ENCODE data around the gene IL10RB. TPM values are rescaled to one million over a fixed set of nuclear protein-coding genes. Genes with fewer than 3 reads are reported as not detected.

The IL10RB gene
- total RNA-seq, 4 donors from 2014 or later: 16.9 to 31.0 (median 20.6) TPM

GRCh38 chr21:33339918-33340317, 73.8 kb downstream of the IL10RB start:
- no peak for DNase-seq (ENCODE audit: extremely low spot score)
- no peak overlapping the region for H3K4me3 ChIP-seq
- no peak overlapping the region for H3K27ac ChIP-seq (replicated peaks in 1 of 4)
- no peak for TF ChIP-seq CTCF (IDR thresholded peaks at IDR 0.05)
- no peak for TF ChIP-seq POLR2A (IDR thresholded peaks at IDR 0.05; ENCODE audit: low read depth)
- no peaks in the 10 kb centered on the region for H3K27me3 ChIP-seq
- 53% methylated on average over 2 of the region's 2 CpGs for whole genome bisulfite sequencing
- intact Hi-C loops (cut with DNase I): no loop called here
- H3K36me3 ChIP-seq: peaks cover 0 to 59% (median 42%) of the 10 kb centered on the region in 4 donors
- peaks cover 3 to 11% (median 8%) of the 10 kb centered on the region in 4 donors for H3K4me1 ChIP-seq
- H3K9me3 ChIP-seq: no peaks in the 10 kb centered on the region

GRCh38 chr21:33345751-33346238, 79.6 kb downstream of the IL10RB start:
- TF ChIP-seq POLR2A (IDR thresholded peaks at IDR 0.05; ENCODE audit: low read depth) (no peak), CTCF (IDR thresholded peaks at IDR 0.05) (no peak), EP300 (IDR thresholded peaks at IDR 0.05) (no peak), POLR2AphosphoS5 (IDR thresholded peaks at IDR 0.05) (no peak)
- WGBS: 96% methylated on average over 5 of the region's 5 CpGs
- no peak for DNase-seq (ENCODE audit: extremely low spot score)
- H3K36me3 ChIP-seq: peaks cover 16 to 87% (median 56%) of the 10 kb centered on the region in 4 donors
- no peak overlapping the region for H3K27ac ChIP-seq (replicated peaks in 1 of 4)
- no peaks in the 10 kb centered on the region for H3K27me3 ChIP-seq
- H3K4me1 ChIP-seq: no peaks in the 10 kb centered on the region
- H3K4me3 ChIP-seq: no peak overlapping the region
- intact Hi-C loops (cut with DNase I): no loop called here
- no peaks in the 10 kb centered on the region for H3K9me3 ChIP-seq

Other genes with a start within 250 kb of the IL10RB start
- not detected for gene OLIG2, start 240.4 kb upstream of the IL10RB start, total RNA-seq
- gene OLIG1, start 196.2 kb upstream of the IL10RB start, total RNA-seq: not detected
- 10 to 100 TPM in 2 of 4 donors, 1 to 10 TPM in 2; 5.3 to 14.6 (median 10.4) TPM for gene IFNAR2, start 36.4 kb upstream of the IL10RB start, total RNA-seq
- gene IFNAR1, start 58.6 kb downstream of the IL10RB start, total RNA-seq: 10 to 100 TPM; 22.4 to 28.3 (median 26.4) TPM
- 10 to 100 TPM; 28.7 to 56.3 (median 39.3) TPM for gene IFNGR2, start 137.0 kb downstream of the IL10RB start, total RNA-seq
- gene TMEM50B, start 213.6 kb downstream of the IL10RB start, total RNA-seq: 10 to 100 TPM; 40.2 to 95.1 (median 67.2) TPM
- 1 to 10 TPM in 3 of 4 donors, under 1 TPM in 1; 0.83 to 2.1 (median 1.7) TPM for gene DNAJC28, start 225.3 kb downstream of the IL10RB start, total RNA-seq

Data from esophagus muscularis mucosa (tissue), 4 donors.